RWPE1 (cell line): ENCODE results near the gene POU3F3.

Experiments used
- CTCF ChIA-PET: fragments of 350-600 bp; sonication (Branson Sonifier 250); formaldehyde crosslinking; extraction: SDS; loops from one replicate; lab custom pipeline; 2021; lab: Yijun Ruan, JAX
- POLR2A ChIA-PET: fragments of 400-600 bp; formaldehyde crosslinking; extraction: SDS; loops from one replicate; lab custom pipeline; 2020; ENCODE audit warnings: antibody characterized with exemption; ENCODE audit not compliant: low non-redundant PET; lab: Yijun Ruan, JAX
- DNase-seq: peaks from one replicate; pipeline ENCODE4 v3.0.0; 2012; ENCODE audit warnings: low spot score
- H3K27ac ChIP-seq: fragments of 450-650 bp; 2 replicates; pipeline ENCODE4 v1.5.1; 2017
- CTCF ChIP-seq: fragments of 450-650 bp; conservative IDR thresholded peaks from 2 replicates; pipeline ENCODE4 v1.5.1; 2017; ENCODE audit warnings: low read depth, mild to moderate bottlenecking

The POU3F3 gene

GRCh38 chr2:104825124-104825865 lies 28.6 kb upstream of the POU3F3 start:
- CTCF ChIA-PET = no interaction called here
- H3K27ac ChIP-seq = no peak overlapping the region
- DNase-seq = no peak
- POLR2A ChIA-PET = no interaction called here
- no peak for TF ChIP-seq CTCF

DNA sequence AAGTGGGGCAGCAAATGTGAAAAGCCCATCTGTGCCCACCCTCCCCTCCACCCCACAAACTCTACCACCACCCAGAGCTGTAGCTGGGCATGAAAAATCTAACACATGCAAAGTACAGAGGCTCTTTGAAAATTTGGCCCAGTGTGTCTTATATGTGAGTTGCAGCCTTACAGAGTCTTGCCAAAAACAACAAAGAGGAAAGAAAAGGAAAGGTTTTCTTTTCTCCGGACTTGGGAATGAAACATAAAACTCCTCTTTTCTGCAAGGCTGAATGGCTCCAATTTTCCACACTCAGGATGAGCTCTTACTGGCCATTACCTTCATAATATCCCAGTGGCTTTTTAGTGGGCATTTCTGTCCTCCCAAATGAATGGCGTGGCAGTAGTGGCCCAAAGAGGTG lies 27.9 kb upstream of the POU3F3 start:
- TF ChIP-seq CTCF = no peak
- ChIA-PET CTCF (no interaction called here), POLR2A (no interaction called here)
- no peak overlapping the region for H3K27ac ChIP-seq
- no peak for DNase-seq

DNA sequence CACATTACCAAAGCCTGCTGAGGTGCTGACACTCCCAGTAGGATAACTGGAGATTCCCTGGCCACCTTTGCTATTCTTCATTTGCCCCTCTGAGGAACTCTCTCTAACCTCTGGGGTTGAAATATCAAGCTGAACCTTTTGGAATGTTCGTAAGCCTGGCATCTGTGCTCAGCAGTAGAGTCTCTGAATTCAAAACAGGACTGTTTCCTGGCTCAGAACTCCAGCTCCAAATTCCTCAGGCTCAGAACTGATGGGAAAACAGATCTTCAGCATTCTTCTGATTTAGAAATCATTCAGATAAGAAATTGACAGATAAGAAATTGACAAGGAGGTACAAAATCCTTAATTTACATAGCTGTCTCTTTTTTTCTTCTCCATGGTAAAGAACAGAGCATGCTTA lies 22.2 kb upstream of the POU3F3 start:
- ChIA-PET CTCF (interaction anchor here (0.6 to 0.7 kb wide), 4 partner anchors 8 to 473 kb away, joined by 3 to 5 read pairs (median 4); no protein-coding TSS in a partner anchor), POLR2A (no interaction called here)
- no peak for TF ChIP-seq CTCF
- no peak overlapping the region for H3K27ac ChIP-seq
- DNase-seq = no peak

- no peak overlapping the region for H3K27ac ChIP-seq
- ChIA-PET CTCF (no interaction called here), POLR2A (no interaction called here)
- DNase-seq = no peak
- no peak for TF ChIP-seq CTCF
Measured at GRCh38 chr2:104834431-104835153, 19.3 kb upstream of the POU3F3 start.

GRCh38 chr2:104836265-104836664 lies 17.6 kb upstream of the POU3F3 start:
- TF ChIP-seq CTCF = no peak
- ChIA-PET POLR2A (no interaction called here), CTCF (interaction anchor here (2.0 kb wide), 1 partner anchor 14 kb away, joined by 6 read pairs; no protein-coding TSS in a partner anchor)
- DNase-seq = no peak
- no peak overlapping the region for H3K27ac ChIP-seq

DNA sequence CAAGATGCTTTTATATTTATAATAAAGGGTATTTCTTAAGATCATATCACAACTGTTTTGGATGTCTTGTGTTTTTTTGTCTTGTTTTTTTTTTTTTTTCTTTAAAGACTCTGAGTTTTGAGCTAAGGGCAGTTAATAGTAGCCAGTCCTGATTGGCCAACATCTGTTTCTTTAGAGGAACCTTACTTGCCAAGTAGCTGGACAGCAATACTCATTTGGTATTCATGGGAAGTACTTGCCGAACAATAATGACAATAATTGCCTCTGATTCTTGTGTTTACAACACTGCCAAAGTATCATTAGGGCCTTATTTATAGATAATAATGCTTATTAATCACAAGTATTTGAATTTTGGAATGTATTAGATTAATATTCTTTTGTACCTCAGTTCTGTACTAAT lies 17.1 kb upstream of the POU3F3 start:
- no peak for DNase-seq
- POLR2A ChIA-PET = no interaction called here
- no peak overlapping the region for H3K27ac ChIP-seq
- CTCF ChIA-PET = interaction anchor here (0.6 to 2.0 kb wide), 2 partner anchors 13 to 201 kb away, joined by 5 to 6 read pairs; partner anchors contain the start of gene MRPS9
- TF ChIP-seq CTCF = no peak
